ENCODE data around the gene SYNGAP1.

- TF ChIP-seq, protein P1, sequence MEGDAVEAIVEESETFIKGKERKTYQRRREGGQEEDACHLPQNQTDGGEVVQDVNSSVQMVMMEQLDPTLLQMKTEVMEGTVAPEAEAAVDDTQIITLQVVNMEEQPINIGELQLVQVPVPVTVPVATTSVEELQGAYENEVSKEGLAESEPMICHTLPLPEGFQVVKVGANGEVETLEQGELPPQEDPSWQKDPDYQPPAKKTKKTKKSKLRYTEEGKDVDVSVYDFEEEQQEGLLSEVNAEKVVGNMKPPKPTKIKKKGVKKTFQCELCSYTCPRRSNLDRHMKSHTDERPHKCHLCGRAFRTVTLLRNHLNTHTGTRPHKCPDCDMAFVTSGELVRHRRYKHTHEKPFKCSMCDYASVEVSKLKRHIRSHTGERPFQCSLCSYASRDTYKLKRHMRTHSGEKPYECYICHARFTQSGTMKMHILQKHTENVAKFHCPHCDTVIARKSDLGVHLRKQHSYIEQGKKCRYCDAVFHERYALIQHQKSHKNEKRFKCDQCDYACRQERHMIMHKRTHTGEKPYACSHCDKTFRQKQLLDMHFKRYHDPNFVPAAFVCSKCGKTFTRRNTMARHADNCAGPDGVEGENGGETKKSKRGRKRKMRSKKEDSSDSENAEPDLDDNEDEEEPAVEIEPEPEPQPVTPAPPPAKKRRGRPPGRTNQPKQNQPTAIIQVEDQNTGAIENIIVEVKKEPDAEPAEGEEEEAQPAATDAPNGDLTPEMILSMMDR (conservative IDR thresholded peaks at IDR 0.05 in 1 of 2, IDR thresholded peaks at IDR 0.05 in 1 of 2; ENCODE audit: extremely low read depth in 1 of 2, insufficient read depth in 1 of 2, low read depth in 1 of 2, low read length in 2 of 2), result no peak
- TF ChIP-seq EZH2 (IDR thresholded peaks at IDR 0.05; ENCODE audit: borderline replicate concordance, low read length), result no peak
These were observed 39.4 kb downstream of the SYNGAP1 start for GRCh38 chr6:33459226-33459625.

Data from mammary epithelial cell (primary cell).